HG03064 (cell line): Measurements from ENCODE around the gene ZNF217.
"Not testable (repeated sequence)": the region's sequence is repeated elsewhere in the genome, so short reads cannot be mapped to it uniquely, and the experiment has no call there.

ENCODE experiments used
- ATAC-seq: cut with Tn5 transposase; IDR thresholded peaks from one replicate; pipeline ENCODE4 v1.9.1; 2021; ENCODE audit warnings: low read depth; ENCODE audit not compliant: unreplicated experiment

The ZNF217 gene

GRCh38 chr20:53598140-53599043 is 4.8 kb upstream of the ZNF217 start:
- ATAC-seq, result no peak

DNA sequence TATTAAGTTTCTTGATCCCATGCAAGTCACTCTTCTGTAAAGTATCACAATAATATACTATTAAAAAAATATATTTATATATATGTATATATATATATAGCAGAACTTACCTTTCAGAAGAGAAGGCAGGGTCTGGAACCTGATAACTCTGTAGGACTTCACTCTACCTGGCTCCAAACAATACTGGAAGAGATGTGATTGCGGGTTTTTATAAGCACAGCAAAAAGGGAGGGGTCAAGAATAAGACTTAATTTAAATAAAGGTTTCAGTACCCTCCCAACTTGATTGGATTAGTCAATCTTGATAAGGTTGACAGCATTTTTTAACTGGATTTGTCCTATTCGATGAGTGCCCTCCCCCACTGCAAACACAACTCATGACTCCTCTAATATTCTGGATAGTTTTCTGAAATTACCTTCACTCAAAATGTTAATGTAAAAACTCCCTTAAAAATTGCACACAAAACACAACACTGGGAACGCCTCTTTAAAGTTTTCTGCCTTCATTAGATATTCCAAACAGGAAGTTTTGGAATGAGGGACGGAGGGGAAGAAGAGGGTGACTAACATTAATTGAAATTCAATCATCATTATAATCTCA is 4.0 kb upstream of the ZNF217 start:
- ATAC-seq, result no peak

- no peak for ATAC-seq
Observed at GRCh38 chr20:53597030-53597482, 3.4 kb upstream of the ZNF217 start.

GRCh38 chr20:53596189-53597001 is 2.8 kb upstream of the ZNF217 start:
- not testable (repeated sequence) for ATAC-seq

DNA sequence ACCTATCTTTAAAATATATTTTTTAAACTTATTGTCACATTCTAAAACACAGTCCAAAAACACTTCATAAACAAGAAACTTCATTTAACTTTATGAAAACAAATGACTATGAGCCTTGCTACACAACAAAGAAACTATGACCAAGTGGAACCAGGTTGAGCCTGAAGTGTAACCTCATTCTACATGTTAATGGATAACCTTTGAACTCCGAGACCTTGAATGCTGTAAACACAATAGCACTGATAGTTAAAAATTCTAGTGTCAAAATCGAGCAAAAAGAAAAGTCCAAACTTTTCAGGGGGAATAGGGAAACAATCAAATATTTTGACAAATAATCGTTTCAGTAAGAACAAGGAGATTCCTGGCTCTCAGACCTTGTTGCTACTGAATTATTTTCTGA is 2.1 kb upstream of the ZNF217 start:
- not testable (repeated sequence) for ATAC-seq

DNA sequence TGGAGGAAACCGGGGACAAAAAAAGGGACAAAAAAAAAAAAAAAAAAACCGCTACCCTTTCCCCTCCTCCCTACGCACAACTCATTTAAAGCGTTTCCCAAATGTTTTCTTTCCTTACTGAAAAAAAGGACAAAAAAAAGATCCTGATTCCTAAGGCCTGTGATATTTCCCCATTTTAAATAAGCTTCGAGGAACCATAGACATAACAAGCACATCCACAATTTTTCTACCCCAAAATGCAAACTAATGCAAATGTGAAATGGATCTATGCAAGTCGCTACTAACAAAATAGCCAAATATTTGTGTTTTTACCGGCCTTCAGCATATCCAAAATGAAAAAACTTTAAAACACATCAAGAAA is 1.4 kb upstream of the ZNF217 start:
- no peak for ATAC-seq

DNA sequence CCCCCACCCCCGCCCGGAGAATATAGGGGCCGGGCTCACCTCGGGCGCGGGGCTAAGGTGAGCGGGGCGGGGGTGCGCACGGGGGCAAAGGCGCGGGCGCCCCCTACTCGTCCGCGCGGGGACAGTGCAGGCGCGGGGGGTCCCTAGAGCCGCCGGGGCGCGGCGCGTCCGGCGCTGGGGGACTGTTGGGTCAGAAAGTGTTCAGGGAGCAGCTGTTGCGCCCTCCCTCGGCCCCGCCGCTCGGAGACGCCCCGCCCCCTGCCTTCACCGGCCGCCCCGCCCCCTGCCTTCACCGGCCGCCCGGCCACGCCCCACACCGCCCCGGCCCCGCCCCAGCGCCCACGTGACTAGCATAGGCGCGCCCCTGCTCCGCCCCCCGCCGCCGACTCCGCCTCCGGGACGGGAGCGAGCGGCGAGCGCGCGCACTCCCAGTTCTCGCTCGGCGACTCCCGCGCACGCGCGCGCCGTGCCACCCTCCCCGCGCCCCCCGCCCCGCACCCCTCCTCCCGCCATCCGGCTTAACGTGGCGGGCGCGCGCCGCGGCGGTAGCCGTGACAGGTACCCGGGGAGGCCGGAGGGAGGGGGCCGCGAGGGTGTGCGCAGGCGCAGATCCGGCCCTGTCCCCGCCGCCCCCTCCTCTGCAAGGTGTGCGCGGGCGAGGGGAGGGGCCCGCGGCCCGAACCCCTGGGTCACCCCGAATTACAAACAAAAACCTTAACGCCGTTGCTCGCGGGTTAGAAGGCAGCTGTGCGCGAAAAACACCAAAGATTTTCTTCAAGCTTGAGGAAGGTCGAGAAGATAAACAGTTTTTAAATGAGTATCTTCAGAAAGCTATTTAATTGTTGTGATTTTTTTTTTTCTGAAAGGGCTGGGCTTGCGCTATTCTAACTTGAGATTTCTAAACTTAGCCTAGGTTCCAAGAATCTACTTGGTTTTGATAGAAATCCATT is 704 bp upstream of the ZNF217 start:
- ATAC-seq, result peak; percentile 55

DNA sequence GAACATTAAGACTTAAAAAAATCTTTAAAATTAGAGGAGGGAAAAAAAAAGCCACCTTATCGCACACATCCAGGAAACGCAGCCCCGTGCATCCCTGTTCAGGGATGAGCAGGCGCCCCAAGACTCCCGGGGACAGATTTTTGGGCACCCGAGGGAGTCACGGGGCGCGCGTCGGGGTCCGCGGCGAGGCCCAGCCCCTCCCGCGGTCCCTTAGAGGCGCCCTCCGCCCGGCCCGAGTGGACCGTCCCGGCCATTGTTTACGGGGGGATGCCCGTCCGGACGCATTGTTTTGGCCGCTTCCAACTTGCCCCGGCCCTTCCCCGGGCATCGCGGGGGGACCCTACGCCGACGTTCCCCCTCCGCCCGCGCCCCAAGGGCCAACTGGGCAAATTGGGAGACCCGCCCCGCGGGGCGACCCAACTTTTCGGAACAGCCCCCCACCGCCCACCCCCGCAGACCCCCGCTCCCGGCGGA is 610 bp downstream of the ZNF217 start:
- no peak for ATAC-seq

GRCh38 chr20:53592454-53592991 is 1.1 kb downstream of the ZNF217 start:
- not testable (repeated sequence) for ATAC-seq

- ATAC-seq, result not testable (repeated sequence)
Observed at GRCh38 chr20:53591941-53592441, 1.6 kb downstream of the ZNF217 start.

DNA sequence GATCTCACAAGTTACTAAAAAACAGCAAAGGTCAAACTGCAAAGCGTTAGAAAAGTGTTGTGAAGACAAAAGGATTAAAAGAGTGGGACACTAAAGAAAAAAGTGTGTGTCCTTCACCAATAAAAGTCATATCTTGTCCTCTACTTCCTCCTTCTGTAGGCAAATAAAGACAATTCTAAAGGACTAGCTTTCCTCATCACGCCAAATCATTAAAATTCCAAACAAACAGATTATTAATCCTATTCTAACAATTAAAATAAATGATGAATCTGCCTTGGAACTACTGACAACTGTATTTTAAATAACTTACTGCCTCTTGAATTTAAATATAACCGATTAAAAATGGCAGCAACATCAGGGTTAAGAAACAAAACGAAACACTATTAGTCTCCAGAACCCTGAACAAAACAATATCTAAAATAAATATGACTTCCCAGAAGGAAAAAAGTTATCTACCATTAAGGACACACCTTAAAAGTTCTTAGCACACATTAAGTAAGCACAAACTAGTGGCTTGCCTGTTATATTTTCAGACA is 2.4 kb downstream of the ZNF217 start:
- ATAC-seq, result not testable (repeated sequence)

DNA sequence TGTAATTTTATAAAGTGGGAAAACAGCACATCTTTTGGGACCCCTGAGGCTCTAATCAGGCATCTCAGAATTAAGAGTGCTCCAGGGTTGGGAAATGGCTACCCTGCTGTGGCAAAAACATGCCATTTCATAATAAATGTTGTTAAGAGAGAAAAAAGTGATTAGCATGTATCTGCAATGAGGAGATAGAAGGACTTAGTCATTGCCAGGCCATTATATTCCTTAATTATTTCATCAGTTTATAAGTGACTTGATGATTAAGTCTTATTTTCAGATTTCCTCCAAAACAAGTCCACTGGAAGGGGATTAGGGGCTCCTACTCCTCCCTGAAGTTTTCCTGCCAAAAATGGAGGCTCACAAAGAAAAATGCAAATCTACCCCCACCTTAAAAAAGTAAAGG is 3.0 kb downstream of the ZNF217 start:
- ATAC-seq, result not testable (repeated sequence)

- ATAC-seq, result not testable (repeated sequence)
Observed at GRCh38 chr20:53590122-53590521, 3.5 kb downstream of the ZNF217 start.

GRCh38 chr20:53589321-53590065 is 4.1 kb downstream of the ZNF217 start:
- ATAC-seq, result not testable (repeated sequence)

GRCh38 chr20:53587157-53587703 is 6.4 kb downstream of the ZNF217 start:
- not testable (repeated sequence) for ATAC-seq

GRCh38 chr20:53586640-53587039 is 7.0 kb downstream of the ZNF217 start:
- ATAC-seq, result no peak

GRCh38 chr20:53585910-53586309 is 7.7 kb downstream of the ZNF217 start:
- ATAC-seq, result not testable (repeated sequence)

- not testable (repeated sequence) for ATAC-seq
Observed at GRCh38 chr20:53585004-53585569, 8.6 kb downstream of the ZNF217 start.
